H9 (cell line): ENCODE measurements around the gene GFOD2. TPM values are rescaled to one million over a fixed set of nuclear protein-coding genes. Genes with fewer than 3 reads are reported as not detected.

ENCODE experiments used
- DNase-seq: peaks from one replicate; pipeline ENCODE4 v3.0.0-alpha.2; 2017
- H2AFZ ChIP-seq: one replicate; pipeline ENCODE4 v1.6.1; 2013; ENCODE audit warnings: mild to moderate bottlenecking, low read length, control low read depth, moderate library complexity
- H2AK5ac ChIP-seq: 2 replicates; pipeline ENCODE4 v1.6.1; 2013; ENCODE audit warnings: low read length, control low read depth, mixed read lengths; ENCODE audit not compliant: insufficient read length
- H2BK120ac ChIP-seq: one replicate; pipeline ENCODE4 v1.6.1; 2013; ENCODE audit warnings: low read depth, mild to moderate bottlenecking, low read length, control low read depth, inconsistent platforms; ENCODE audit not compliant: poor library complexity, severe bottlenecking
- H2BK12ac ChIP-seq: 2 replicates; pipeline ENCODE4 v1.6.1; 2013; ENCODE audit warnings: low read length, control low read depth, mixed read lengths, low read depth; ENCODE audit not compliant: insufficient read length
- H2BK15ac ChIP-seq: 2 replicates; pipeline ENCODE4 v1.6.1; 2013; ENCODE audit warnings: low read depth, low read length, control low read depth
- H2BK20ac ChIP-seq: one replicate; pipeline ENCODE4 v1.6.1; 2013; ENCODE audit warnings: low read depth, mild to moderate bottlenecking, low read length, control low read depth, inconsistent platforms; ENCODE audit not compliant: poor library complexity, severe bottlenecking
- H2BK5ac ChIP-seq: 2 replicates; pipeline ENCODE4 v1.6.1; 2013; ENCODE audit warnings: low read length, control low read depth, mixed read lengths; ENCODE audit not compliant: insufficient read length
- H3K14ac ChIP-seq: 2 replicates; pipeline ENCODE4 v1.6.1; 2013; ENCODE audit warnings: low read length, control low read depth; ENCODE audit not compliant: insufficient read depth
- H3K18ac ChIP-seq: 2 replicates; pipeline ENCODE4 v1.6.1; 2013; ENCODE audit warnings: low read depth, mild to moderate bottlenecking, mixed read lengths, low read length, control low read depth; ENCODE audit not compliant: insufficient read length
- H3K23ac ChIP-seq: 2 replicates; pipeline ENCODE4 v1.6.1; 2013; ENCODE audit warnings: low read length, control low read depth, mixed read lengths, low read depth; ENCODE audit not compliant: insufficient read length
- H3K23me2 ChIP-seq: 2 replicates; pipeline ENCODE4 v1.6.1; 2013; ENCODE audit warnings: low read depth, mild to moderate bottlenecking, mixed read lengths, low read length, control low read depth; ENCODE audit not compliant: insufficient read length, poor library complexity, severe bottlenecking
- H3K27ac ChIP-seq: 2 replicates; pipeline ENCODE4 v1.5.1; 2013; ENCODE audit warnings: low read length, control low read depth, mixed read lengths, low read depth; ENCODE audit not compliant: insufficient read length
- H3K27me3 ChIP-seq: 2 replicates; pipeline ENCODE4 v1.6.1; 2013; ENCODE audit warnings: low read length, control low read depth, inconsistent platforms; ENCODE audit not compliant: insufficient read depth
- H3K4ac ChIP-seq: 2 replicates; pipeline ENCODE4 v1.6.1; 2013; ENCODE audit warnings: low read depth, mild to moderate bottlenecking, control low read depth, inconsistent platforms, low read length, moderate library complexity
- H3K4me1 ChIP-seq: 2 replicates; pipeline ENCODE4 v1.6.1; 2013; ENCODE audit warnings: low read length, control low read depth, inconsistent platforms; ENCODE audit not compliant: insufficient read depth
- H3K4me2 ChIP-seq: 2 replicates; pipeline ENCODE4 v1.6.1; 2013; ENCODE audit warnings: low read length, control low read depth, mixed read lengths; ENCODE audit not compliant: insufficient read length, insufficient read depth
- H3K56ac ChIP-seq: 2 replicates; pipeline ENCODE4 v1.6.1; 2013; ENCODE audit warnings: low read depth, mild to moderate bottlenecking, mixed read lengths, low read length, control low read depth; ENCODE audit not compliant: insufficient read length
- H3K79me1 ChIP-seq: 2 replicates; pipeline ENCODE4 v1.6.1; 2013; ENCODE audit warnings: low read depth, mild to moderate bottlenecking, moderate library complexity, low read length, control low read depth, inconsistent platforms; ENCODE audit not compliant: insufficient read depth, poor library complexity, severe bottlenecking
- H3K79me2 ChIP-seq: 2 replicates; pipeline ENCODE4 v1.6.1; 2013; ENCODE audit warnings: low read length, control low read depth, inconsistent platforms; ENCODE audit not compliant: insufficient read depth
- H3K9ac ChIP-seq: 2 replicates; pipeline ENCODE4 v1.6.1; 2013; ENCODE audit warnings: low read length, control low read depth, mixed read lengths; ENCODE audit not compliant: insufficient read length; ENCODE audit errors: extremely low read depth
- H3K9me3 ChIP-seq: one replicate; pipeline ENCODE4 v1.6.1; 2013; ENCODE audit warnings: low read depth, low read length, inconsistent platforms; ENCODE audit not compliant: control insufficient read depth
- H3T11ph ChIP-seq: one replicate; pipeline ENCODE4 v1.6.1; 2013; ENCODE audit warnings: mild to moderate bottlenecking, low read length, control low read depth, inconsistent platforms
- H4K20me1 ChIP-seq: one replicate; pipeline ENCODE4 v1.6.1; 2013; ENCODE audit not compliant: control insufficient read depth, insufficient read length, insufficient read depth
- H4K5ac ChIP-seq: 2 replicates; pipeline ENCODE4 v1.6.1; 2013; ENCODE audit warnings: low read depth, mild to moderate bottlenecking, mixed read lengths, low read length, control low read depth; ENCODE audit not compliant: insufficient read length
- H4K8ac ChIP-seq: replicated peaks from 2 replicates; pipeline ENCODE4 v1.6.1; 2013; ENCODE audit warnings: low read length, control low read depth, mixed read lengths, low read depth; ENCODE audit not compliant: insufficient read length
- H4K91ac ChIP-seq: 2 replicates; pipeline ENCODE4 v1.6.1; 2013; ENCODE audit warnings: low read depth, mild to moderate bottlenecking, moderate library complexity, mixed read lengths, low read length, control low read depth; ENCODE audit not compliant: insufficient read length
- H3K27ac Mint-ChIP-seq, 3 experiments: 2 replicates in 2 of 3; 3 replicates in 1 of 3; pipeline ENCODE4 v1.8.0; 2020 to 2021; ENCODE audit warnings: mixed read lengths in 3 of 3, mild to moderate bottlenecking in 1 of 3, moderate library complexity in 1 of 3
- H3K27me3 Mint-ChIP-seq: 2 replicates; pipeline ENCODE4 v1.8.0; 2021; ENCODE audit warnings: low read depth, mild to moderate bottlenecking, moderate library complexity, mixed read lengths
- H3K36me3 Mint-ChIP-seq, 3 experiments: 2 replicates in 2 of 3; 3 replicates in 1 of 3; pipeline ENCODE4 v1.8.0; 2020 to 2021; ENCODE audit warnings: low read depth in 3 of 3, mixed read lengths in 3 of 3; ENCODE audit not compliant: insufficient read depth in 1 of 3
- H3K4me1 Mint-ChIP-seq, 2 experiments: 2 replicates each; pipeline ENCODE4 v1.8.0; 2020; ENCODE audit warnings: mixed read lengths in 2 of 2
- H3K4me3 Mint-ChIP-seq, 2 experiments: 2 replicates in 1 of 2; 3 replicates in 1 of 2; pipeline ENCODE4 v1.8.0; 2020 to 2021; ENCODE audit warnings: mild to moderate bottlenecking in 2 of 2, mixed read lengths in 2 of 2, moderate library complexity in 1 of 2
- H3K9me3 Mint-ChIP-seq, 2 experiments: 2 replicates in 1 of 2; 3 replicates in 1 of 2; pipeline ENCODE4 v1.8.0; 2020; ENCODE audit warnings: mild to moderate bottlenecking in 2 of 2, mixed read lengths in 2 of 2, moderate library complexity in 1 of 2
- CTCF ChIP-seq: fragments of 200-600 bp; sonication (generic); conservative IDR thresholded peaks from 3 replicates; pipeline ENCODE4 v1.8.0; 2021; ENCODE audit warnings: antibody characterized with exemption, mild to moderate bottlenecking
- WGBS: extraction: QIAGEN DNeasy Blood & Tissue Kit; methylation state at CpG from one replicate; pipeline ENCODE4 v1.1.7; 2013; ENCODE audit warnings: missing lambda C conversion rate, low lambda C conversion rate, mixed read lengths; ENCODE audit not compliant: insufficient read length; ENCODE audit errors: extremely low coverage; 5-methylcytosine and 5-hydroxymethylcytosine counted together
- total RNA-seq: library from RNA; stranded (reverse); gene quantifications from 2 replicates; pipeline ENCODE4 v1.2.1, GENCODE V29; 2021

GFOD2 gene
- total RNA-seq, 1 experiment from 2014 or later, result 21.8 TPM

GRCh38 chr16:67645397-67646121 is 73.6 kb downstream of the GFOD2 start:
- no peak overlapping the region for H2BK15ac ChIP-seq
- H3K9me3 ChIP-seq, result no peaks in the 10 kb centered on the region
- peak overlapping the region; percentile 50 for H3K9ac ChIP-seq
- no peak overlapping the region for H3K18ac ChIP-seq
- H4K20me1 ChIP-seq, result no peaks in the 10 kb centered on the region
- no CpG with 5 or more reads among the region's 15 CpGs for WGBS
- H2AK5ac ChIP-seq, result no peak overlapping the region
- no peak overlapping the region for H3K23ac ChIP-seq
- DNase-seq, result no peak
- no peak overlapping the region for H2BK5ac ChIP-seq
- H3K4ac ChIP-seq, result no peak overlapping the region
- H3K27me3 ChIP-seq, result no peaks in the 10 kb centered on the region
- no peak overlapping the region for H3K56ac ChIP-seq
- no peaks in the 10 kb centered on the region for H3K4me1 ChIP-seq
- no peak overlapping the region for H4K8ac ChIP-seq
- H3K14ac ChIP-seq, result peak overlapping the region; percentile 66
- H3K27ac ChIP-seq, result no peak overlapping the region
- no peak for TF ChIP-seq CTCF
- H3K23me2 ChIP-seq, result peaks cover 8% of the 10 kb centered on the region
- peaks cover 3 to 9% of the 10 kb centered on the region in 2 experiments; a peak in 3 of 4 replicates for H3K4me1 Mint-ChIP-seq
- H3T11ph ChIP-seq, result no peak overlapping the region
- no peak overlapping the region for H4K5ac ChIP-seq
- H3K79me2 ChIP-seq, result no peaks in the 10 kb centered on the region
- H3K9me3 Mint-ChIP-seq, result no peaks in the 10 kb centered on the region
- no peak overlapping the region for H2BK12ac ChIP-seq
- H3K4me3 Mint-ChIP-seq, result peak overlapping the region; percentile 66 to 73
- no peak overlapping the region for H3K27ac Mint-ChIP-seq
- peak overlapping the region; percentile 30 for H3K4me2 ChIP-seq
- no peak overlapping the region for H4K91ac ChIP-seq
- no peak overlapping the region for H2AFZ ChIP-seq
- H2BK120ac ChIP-seq, result no peak overlapping the region
- H3K27me3 Mint-ChIP-seq, result peaks cover 8% of the 10 kb centered on the region
- no peaks in the 10 kb centered on the region for H3K79me1 ChIP-seq
- H2BK20ac ChIP-seq, result no peak overlapping the region
- peaks cover 3 to 13% (median 9%) of the 10 kb centered on the region in 3 experiments; a peak in 4 of 7 replicates for H3K36me3 Mint-ChIP-seq
